GM19099 (cell line): ENCODE data around the gene BPIFA3.

Source experiments
- POLR2A ChIP-seq: IDR thresholded peaks from 3 replicates; pipeline ENCODE4 v1.6.1; 2011; ENCODE audit warnings: low read depth; ENCODE audit not compliant: insufficient read length; ENCODE audit errors: extremely low read depth

Gene BPIFA3

GRCh38 chr20:33239979-33240736 is 23.0 kb downstream of the BPIFA3 start:
- TF ChIP-seq POLR2A = no peak

GRCh38 chr20:33240923-33241322 is 23.8 kb downstream of the BPIFA3 start:
- TF ChIP-seq POLR2A = no peak

GRCh38 chr20:33242319-33243100 is 25.4 kb downstream of the BPIFA3 start:
- TF ChIP-seq POLR2A = no peak

DNA sequence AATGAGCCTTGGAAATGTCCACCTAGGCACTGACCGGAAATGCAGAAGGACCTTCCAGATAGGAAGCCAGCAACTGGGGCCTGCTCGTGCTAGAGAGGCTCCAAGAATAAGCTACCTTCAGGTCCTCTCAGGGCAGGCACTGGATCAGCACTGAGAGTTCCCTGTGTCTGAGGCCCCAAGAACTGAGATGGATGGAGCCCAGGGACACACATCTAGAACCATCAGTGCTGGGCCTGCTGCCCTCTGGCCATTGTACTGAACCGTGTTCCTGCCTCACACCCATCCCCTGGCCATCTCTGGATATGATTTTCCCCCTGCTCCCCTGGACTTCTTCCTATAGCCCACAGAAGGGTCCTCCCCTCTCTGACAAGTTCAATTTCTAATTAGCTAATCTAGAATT is 28.9 kb downstream of the BPIFA3 start:
- no peak for TF ChIP-seq POLR2A

DNA sequence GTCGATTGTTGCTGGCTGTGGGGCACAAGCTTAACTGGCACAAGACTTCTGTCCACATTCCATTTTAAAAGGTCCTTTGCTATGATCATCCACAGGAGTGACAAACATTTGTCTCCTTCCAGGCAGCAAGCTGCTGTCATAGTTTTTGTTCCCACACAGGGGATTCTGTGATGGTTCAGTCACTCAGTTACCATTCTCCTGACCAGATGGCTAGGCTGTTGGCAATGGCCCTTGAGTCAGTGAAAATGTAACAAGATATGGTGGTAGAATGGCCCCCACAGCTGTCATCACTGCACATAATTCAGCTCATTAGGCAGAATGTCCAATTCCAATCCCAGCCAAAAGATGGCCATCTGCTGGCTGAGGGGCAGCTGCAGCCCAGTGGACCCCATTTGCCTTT is 32.3 kb downstream of the BPIFA3 start:
- TF ChIP-seq POLR2A = no peak

- TF ChIP-seq POLR2A = no peak
These were observed 33.5 kb downstream of the BPIFA3 start for GRCh38 chr20:33250666-33251065.

GRCh38 chr20:33251496-33251895 is 34.3 kb downstream of the BPIFA3 start:
- no peak for TF ChIP-seq POLR2A

DNA sequence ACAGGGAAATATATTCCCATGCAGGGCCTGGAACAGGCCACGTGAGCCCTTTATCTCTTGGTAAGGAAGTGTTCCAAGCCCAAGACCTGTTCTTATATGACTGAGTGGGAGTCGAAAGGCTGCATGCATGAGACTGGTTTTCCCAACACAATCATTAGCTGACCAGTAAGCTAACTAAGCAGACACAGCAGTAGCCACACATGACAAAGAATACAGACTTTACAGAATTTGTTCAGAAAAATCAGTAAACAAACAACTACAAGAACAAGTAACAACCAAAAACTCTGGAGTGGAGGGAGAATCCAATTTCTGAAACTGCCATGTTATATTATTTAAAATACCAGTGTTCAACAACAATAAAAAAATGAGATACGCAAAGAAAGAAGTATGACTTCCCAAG is 35.3 kb downstream of the BPIFA3 start:
- TF ChIP-seq POLR2A = no peak

- no peak for TF ChIP-seq POLR2A
These were observed 37.9 kb downstream of the BPIFA3 start for GRCh38 chr20:33255005-33255404.

GRCh38 chr20:33257237-33257636 is 40.1 kb downstream of the BPIFA3 start:
- TF ChIP-seq POLR2A = no peak

- no peak for TF ChIP-seq POLR2A
These were observed 42.2 kb downstream of the BPIFA3 start for GRCh38 chr20:33259371-33259770.

- TF ChIP-seq POLR2A = no peak
These were observed 44.3 kb downstream of the BPIFA3 start for GRCh38 chr20:33261465-33261864.

DNA sequence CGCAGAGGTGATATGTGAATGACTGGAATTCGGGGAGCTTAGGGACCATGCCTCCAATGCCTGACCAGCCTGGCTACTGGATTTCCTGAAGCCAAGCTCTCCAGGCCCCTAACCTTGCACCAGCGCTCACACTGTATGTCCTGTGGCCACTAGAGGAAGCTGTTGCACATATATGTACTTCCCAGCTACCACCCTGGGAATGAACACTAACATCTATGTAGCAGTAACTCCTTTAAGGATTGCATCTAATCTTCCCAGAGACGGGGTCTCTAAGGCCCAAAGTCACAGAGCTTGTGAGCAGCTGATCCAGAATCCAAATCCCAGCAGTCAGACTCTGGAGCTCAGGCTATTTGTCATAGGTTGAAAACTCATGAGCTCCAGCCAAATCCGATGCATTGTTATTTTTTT is 45.5 kb downstream of the BPIFA3 start:
- no peak for TF ChIP-seq POLR2A

DNA sequence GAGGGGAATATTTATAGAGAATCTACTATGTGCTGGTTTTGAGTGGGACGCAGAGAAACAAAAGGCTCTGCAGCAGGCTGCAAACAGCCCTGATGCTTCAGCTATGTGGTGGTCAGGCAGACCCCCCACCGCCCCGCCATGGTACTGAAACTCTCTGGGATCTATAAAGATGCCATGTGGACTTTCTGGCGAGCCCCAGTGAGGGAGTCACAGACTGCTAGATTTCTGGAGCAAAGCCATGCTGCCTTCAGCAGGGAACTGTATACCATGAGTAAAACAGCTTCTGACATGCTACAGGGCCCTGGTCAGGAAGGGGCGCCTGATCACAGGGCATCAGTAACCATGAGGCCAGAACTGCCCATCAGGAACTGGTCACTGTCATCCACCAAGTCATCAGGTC is 46.6 kb downstream of the BPIFA3 start:
- TF ChIP-seq POLR2A = no peak

- no peak for TF ChIP-seq POLR2A
These were observed 50.5 kb downstream of the BPIFA3 start for GRCh38 chr20:33267701-33268100.

- TF ChIP-seq POLR2A = no peak
These were observed 55.2 kb downstream of the BPIFA3 start for GRCh38 chr20:33272155-33272873.

GRCh38 chr20:33273117-33273851 is 56.1 kb downstream of the BPIFA3 start:
- TF ChIP-seq POLR2A = no peak
